Anterior cingulate cortex (tissue), 58 donors: ENCODE measurements around the gene NCOA7.

ENCODE experiments used
- DNase-seq, 58 donors: peaks; one replicate each; lab custom pipeline; 2025; lab: John Stamatoyannopoulos, UW

NCOA7 gene

GRCh38 chr6:125790358-125791150 is at the start of gene NCOA7:
TSS of gene NCOA7 (plus strand) at chr6:125790960. CDS start at chr6:125815355, 24,395 bp downstream.
- peak; percentile 11 to 90 (median 81) for DNase-seq

GRCh38 chr6:125741336-125741735 is 49.4 kb upstream of the NCOA7 start:
- DNase-seq, result no peak

GRCh38 chr6:125742024-125742423 is 48.7 kb upstream of the NCOA7 start:
- no peak for DNase-seq

GRCh38 chr6:125742464-125743120 is 48.2 kb upstream of the NCOA7 start:
- no peak for DNase-seq

GRCh38 chr6:125743604-125744003 is 47.2 kb upstream of the NCOA7 start:
- DNase-seq, result peak in 1 of 58 donors; percentile 4

- DNase-seq, result peak in 11 of 58 donors; percentile 4 to 44 (median 21)
Measured at GRCh38 chr6:125745281-125746018, 45.3 kb upstream of the NCOA7 start.

GRCh38 chr6:125746019-125746414 is 44.7 kb upstream of the NCOA7 start:
- no peak for DNase-seq

- peak in 39 of 58 donors; percentile 8 to 72 (median 42) for DNase-seq
Measured at GRCh38 chr6:125746731-125747588, 43.8 kb upstream of the NCOA7 start.

GRCh38 chr6:125747589-125748405 is 43.0 kb upstream of the NCOA7 start:
- peak in 32 of 58 donors; percentile 8 to 77 (median 38) for DNase-seq

GRCh38 chr6:125748406-125749172 is 42.2 kb upstream of the NCOA7 start:
- peak in 14 of 58 donors; percentile 33 to 77 (median 56) for DNase-seq

GRCh38 chr6:125749173-125749864 is 41.4 kb upstream of the NCOA7 start, which contains the start of gene HEY2:
TSS of gene HEY2 (plus strand) at chr6:125749632. CDS start at chr6:125749777, 145 bp downstream.
- DNase-seq, result peak; percentile 15 to 97 (median 90)

- DNase-seq, result peak in 9 of 58 donors; percentile 26 to 61 (median 51)
Measured at GRCh38 chr6:125749865-125750691, 40.7 kb upstream of the NCOA7 start.

- DNase-seq, result no peak
Measured at GRCh38 chr6:125750692-125751333, 39.9 kb upstream of the NCOA7 start.

GRCh38 chr6:125751334-125751916 is 39.3 kb upstream of the NCOA7 start:
- DNase-seq, result no peak

- no peak for DNase-seq
Measured at GRCh38 chr6:125752773-125753172, 38.0 kb upstream of the NCOA7 start.
